ENCODE measurements around the gene WNT4.

DNA sequence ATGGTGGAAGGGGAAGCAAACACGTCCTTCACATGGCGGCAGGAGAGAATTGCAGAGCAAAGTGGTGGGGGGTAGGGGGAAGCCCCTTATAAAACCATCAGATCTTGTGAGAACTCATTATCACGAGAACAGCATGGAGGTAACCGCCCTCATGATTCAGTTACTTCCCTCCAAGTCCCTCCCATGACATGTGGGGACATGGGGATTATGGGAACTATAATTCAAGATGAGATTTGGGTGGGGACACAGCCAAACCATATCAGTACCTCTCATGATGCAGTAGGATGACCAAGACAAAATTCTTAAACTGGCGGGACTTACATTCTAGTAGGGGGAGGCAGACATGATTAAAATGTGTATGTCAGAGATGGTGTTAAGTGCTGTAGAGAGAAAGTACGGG, 38.8 kb downstream of the WNT4 start:
- TF ChIP-seq, protein P1, sequence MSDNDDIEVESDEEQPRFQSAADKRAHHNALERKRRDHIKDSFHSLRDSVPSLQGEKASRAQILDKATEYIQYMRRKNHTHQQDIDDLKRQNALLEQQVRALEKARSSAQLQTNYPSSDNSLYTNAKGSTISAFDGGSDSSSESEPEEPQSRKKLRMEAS (IDR thresholded peaks at IDR 0.05): no peak
- TF ChIP-seq, protein P2, sequence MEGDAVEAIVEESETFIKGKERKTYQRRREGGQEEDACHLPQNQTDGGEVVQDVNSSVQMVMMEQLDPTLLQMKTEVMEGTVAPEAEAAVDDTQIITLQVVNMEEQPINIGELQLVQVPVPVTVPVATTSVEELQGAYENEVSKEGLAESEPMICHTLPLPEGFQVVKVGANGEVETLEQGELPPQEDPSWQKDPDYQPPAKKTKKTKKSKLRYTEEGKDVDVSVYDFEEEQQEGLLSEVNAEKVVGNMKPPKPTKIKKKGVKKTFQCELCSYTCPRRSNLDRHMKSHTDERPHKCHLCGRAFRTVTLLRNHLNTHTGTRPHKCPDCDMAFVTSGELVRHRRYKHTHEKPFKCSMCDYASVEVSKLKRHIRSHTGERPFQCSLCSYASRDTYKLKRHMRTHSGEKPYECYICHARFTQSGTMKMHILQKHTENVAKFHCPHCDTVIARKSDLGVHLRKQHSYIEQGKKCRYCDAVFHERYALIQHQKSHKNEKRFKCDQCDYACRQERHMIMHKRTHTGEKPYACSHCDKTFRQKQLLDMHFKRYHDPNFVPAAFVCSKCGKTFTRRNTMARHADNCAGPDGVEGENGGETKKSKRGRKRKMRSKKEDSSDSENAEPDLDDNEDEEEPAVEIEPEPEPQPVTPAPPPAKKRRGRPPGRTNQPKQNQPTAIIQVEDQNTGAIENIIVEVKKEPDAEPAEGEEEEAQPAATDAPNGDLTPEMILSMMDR (IDR thresholded peaks at IDR 0.05): no peak
- TF ChIP-seq RFX5 (IDR thresholded peaks at IDR 0.05) (no peak), FOSB (CRISPR knock-in tag; IDR thresholded peaks at IDR 0.05) (no peak), TP53 (CRISPR knock-in tag; IDR thresholded peaks at IDR 0.05) (no peak), POLR2A (IDR thresholded peaks at IDR 0.05; ENCODE audit: low read length) (no peak), CEBPB (IDR thresholded peaks at IDR 0.05) (no peak), NR3C1 (IDR thresholded peaks at IDR 0.05) (no peak)
- TF ChIP-seq, protein P3, sequence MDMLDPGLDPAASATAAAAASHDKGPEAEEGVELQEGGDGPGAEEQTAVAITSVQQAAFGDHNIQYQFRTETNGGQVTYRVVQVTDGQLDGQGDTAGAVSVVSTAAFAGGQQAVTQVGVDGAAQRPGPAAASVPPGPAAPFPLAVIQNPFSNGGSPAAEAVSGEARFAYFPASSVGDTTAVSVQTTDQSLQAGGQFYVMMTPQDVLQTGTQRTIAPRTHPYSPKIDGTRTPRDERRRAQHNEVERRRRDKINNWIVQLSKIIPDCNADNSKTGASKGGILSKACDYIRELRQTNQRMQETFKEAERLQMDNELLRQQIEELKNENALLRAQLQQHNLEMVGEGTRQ (IDR thresholded peaks at IDR 0.05): no peak

All from A549 (cell line).